ENCODE measurements around the gene COPZ1. TPM values are rescaled to one million over a fixed set of nuclear protein-coding genes. Genes with fewer than 3 reads are reported as not detected.

The COPZ1 gene
- polyA plus RNA-seq, 1 donor, result 193 TPM

DNA sequence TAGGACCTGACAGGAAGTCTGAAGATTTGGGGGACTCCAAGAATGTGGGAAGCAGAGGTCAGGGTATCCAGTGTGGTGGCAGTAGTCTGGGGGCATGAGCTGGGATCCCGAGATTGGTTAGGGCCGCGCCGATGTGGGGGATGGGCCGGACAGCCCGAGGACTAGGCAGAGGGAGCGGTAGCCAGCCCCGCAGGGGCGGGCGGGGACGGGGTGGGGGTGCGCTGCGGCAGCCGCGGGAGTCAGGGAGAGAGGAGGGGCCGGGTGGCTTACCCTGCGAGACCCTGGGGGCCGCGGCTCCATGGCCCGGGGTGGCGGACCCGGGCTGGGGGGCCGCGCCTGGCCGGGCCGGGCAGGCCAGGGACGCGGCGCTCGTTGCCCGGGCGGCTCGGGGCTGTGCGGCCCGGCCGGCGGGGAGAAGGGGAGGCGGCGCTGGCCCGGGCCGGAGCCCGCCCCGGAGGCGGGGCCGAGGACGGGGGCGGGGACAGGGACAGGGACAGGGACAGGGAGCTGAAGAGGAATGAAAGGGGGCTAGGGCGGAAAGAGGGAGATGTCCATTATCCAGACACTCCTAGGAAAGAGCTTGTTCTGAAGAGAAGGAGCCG lies 54.0 kb downstream of the COPZ1 start:
- Histone ChIP-seq H3K27ac (ENCODE audit: low read length) (no peak overlapping the region), H3K4me3 (ENCODE audit: low read length) (peak overlapping the region; percentile 21), H3K4me1 (ENCODE audit: control insufficient read depth, insufficient read depth, low read length) (peaks cover 5% of the 10 kb centered on the region), H3K27me3 (ENCODE audit: control insufficient read depth, insufficient read depth, low read length) (peaks cover 9% of the 10 kb centered on the region), H3K36me3 (ENCODE audit: control insufficient read depth, insufficient read depth, low read length) (no peaks in the 10 kb centered on the region), H3K9me3 (ENCODE audit: control insufficient read depth, low read depth, low read length) (no peaks in the 10 kb centered on the region)
- DNase-seq, result peak in 1 of 2 donors; percentile 57
- no CpG with 5 or more reads among the region's 49 CpGs for WGBS (ENCODE audit: insufficient coverage, low lambda C conversion rate)

- peak overlapping the region; percentile 21 for H3K4me3 ChIP-seq (ENCODE audit: low read length)
- H3K9me3 ChIP-seq (ENCODE audit: control insufficient read depth, low read depth, low read length), result no peaks in the 10 kb centered on the region
- H3K36me3 ChIP-seq (ENCODE audit: control insufficient read depth, insufficient read depth, low read length), result no peaks in the 10 kb centered on the region
- peaks cover 5% of the 10 kb centered on the region for H3K4me1 ChIP-seq (ENCODE audit: control insufficient read depth, insufficient read depth, low read length)
- DNase-seq, result peak; percentile 71 to 74
- H3K27ac ChIP-seq (ENCODE audit: low read length), result no peak overlapping the region
- peaks cover 9% of the 10 kb centered on the region for H3K27me3 ChIP-seq (ENCODE audit: control insufficient read depth, insufficient read depth, low read length)
- WGBS (ENCODE audit: insufficient coverage, low lambda C conversion rate), result no CpG with 5 or more reads among the region's 19 CpGs
Observed at GRCh38 chr12:54379398-54380201, 54.7 kb downstream of the COPZ1 start.

GRCh38 chr12:54381136-54381535 lies 56.2 kb downstream of the COPZ1 start:
- Histone ChIP-seq H3K4me1 (ENCODE audit: control insufficient read depth, insufficient read depth, low read length) (peaks cover 5% of the 10 kb centered on the region), H3K27ac (ENCODE audit: low read length) (no peak overlapping the region), H3K36me3 (ENCODE audit: control insufficient read depth, insufficient read depth, low read length) (no peaks in the 10 kb centered on the region), H3K4me3 (ENCODE audit: low read length) (no peak overlapping the region), H3K27me3 (ENCODE audit: control insufficient read depth, insufficient read depth, low read length) (peaks cover 9% of the 10 kb centered on the region), H3K9me3 (ENCODE audit: control insufficient read depth, low read depth, low read length) (no peaks in the 10 kb centered on the region)
- DNase-seq, result no peak
- no CpG with 5 or more reads among the region's 4 CpGs for WGBS (ENCODE audit: insufficient coverage, low lambda C conversion rate)

DNA sequence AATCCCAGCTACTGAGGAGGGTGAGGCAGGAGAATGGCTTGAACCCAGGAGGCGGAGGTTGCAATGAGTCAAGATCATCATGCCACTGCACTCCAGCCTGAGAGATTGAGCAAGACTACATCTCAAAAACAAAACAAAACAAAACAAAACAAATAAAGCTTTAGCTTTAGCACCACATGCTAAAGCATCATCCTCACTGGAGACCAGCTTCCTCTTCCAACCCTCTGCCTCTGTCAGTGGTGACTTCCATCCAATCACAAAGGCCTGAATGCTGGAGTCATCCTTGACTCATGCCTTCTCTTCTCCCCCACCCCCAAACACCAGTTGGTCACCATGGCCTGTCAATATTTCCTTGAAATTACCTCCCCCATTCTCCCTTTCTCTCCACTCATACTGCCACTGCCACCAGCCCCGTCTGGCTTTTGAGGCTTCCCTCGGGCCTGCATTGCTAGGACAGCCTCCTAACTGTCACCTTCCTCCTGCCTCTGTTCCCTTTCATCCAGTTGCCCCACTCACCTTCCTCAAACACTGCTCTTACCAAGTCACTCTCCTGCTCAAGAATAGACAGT lies 58.2 kb downstream of the COPZ1 start:
- no CpG with 5 or more reads among the region's 3 CpGs for WGBS (ENCODE audit: insufficient coverage, low lambda C conversion rate)
- Histone ChIP-seq H3K4me1 (ENCODE audit: control insufficient read depth, insufficient read depth, low read length) (peaks cover 5% of the 10 kb centered on the region), H3K9me3 (ENCODE audit: control insufficient read depth, low read depth, low read length) (no peaks in the 10 kb centered on the region), H3K36me3 (ENCODE audit: control insufficient read depth, insufficient read depth, low read length) (no peaks in the 10 kb centered on the region), H3K4me3 (ENCODE audit: low read length) (no peak overlapping the region), H3K27ac (ENCODE audit: low read length) (no peak overlapping the region), H3K27me3 (ENCODE audit: control insufficient read depth, insufficient read depth, low read length) (peaks cover 5% of the 10 kb centered on the region)
- no peak for DNase-seq

DNA sequence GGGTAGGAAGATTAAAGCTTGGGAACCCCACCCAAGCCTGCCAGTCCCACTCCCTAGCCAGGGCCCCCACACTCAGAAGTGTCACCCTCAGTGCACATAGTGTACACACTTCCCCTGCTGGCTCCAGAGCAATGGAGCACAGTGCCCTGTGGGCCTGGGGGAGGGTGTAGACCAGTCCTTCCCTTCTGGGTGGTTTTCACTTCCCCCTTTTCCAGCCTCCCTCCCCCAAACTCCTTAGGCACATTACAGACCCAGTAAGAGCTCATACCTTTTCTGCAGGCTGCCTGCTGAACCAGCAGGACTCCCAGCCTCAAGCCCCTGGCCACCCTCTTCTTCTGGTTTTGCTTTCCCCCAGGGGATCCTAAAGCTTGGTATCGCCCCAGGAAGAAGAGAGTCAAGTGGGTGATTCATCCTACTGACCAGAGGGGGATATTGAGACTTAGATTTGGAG lies 59.7 kb downstream of the COPZ1 start, which contains the start of gene ZNF385A:
Gene ZNF385A (minus strand): TSS at position 143 of the 451 bp plus-strand sequence. CDS start 219 bp downstream, outside the sequence.
- WGBS (ENCODE audit: insufficient coverage, low lambda C conversion rate), result no CpG with 5 or more reads among the region's 1 CpG
- no peak for DNase-seq
- no peaks in the 10 kb centered on the region for H3K9me3 ChIP-seq (ENCODE audit: control insufficient read depth, low read depth, low read length)
- no peaks in the 10 kb centered on the region for H3K36me3 ChIP-seq (ENCODE audit: control insufficient read depth, insufficient read depth, low read length)
- H3K4me3 ChIP-seq (ENCODE audit: low read length), result no peak within 1 kb of the TSS
- H3K27ac ChIP-seq (ENCODE audit: low read length), result no peak within 1 kb of the TSS
- no peaks in the 10 kb centered on the region for H3K27me3 ChIP-seq (ENCODE audit: control insufficient read depth, insufficient read depth, low read length)
- H3K4me1 ChIP-seq (ENCODE audit: control insufficient read depth, insufficient read depth, low read length), result peaks cover 4% of the 10 kb centered on the region

DNA sequence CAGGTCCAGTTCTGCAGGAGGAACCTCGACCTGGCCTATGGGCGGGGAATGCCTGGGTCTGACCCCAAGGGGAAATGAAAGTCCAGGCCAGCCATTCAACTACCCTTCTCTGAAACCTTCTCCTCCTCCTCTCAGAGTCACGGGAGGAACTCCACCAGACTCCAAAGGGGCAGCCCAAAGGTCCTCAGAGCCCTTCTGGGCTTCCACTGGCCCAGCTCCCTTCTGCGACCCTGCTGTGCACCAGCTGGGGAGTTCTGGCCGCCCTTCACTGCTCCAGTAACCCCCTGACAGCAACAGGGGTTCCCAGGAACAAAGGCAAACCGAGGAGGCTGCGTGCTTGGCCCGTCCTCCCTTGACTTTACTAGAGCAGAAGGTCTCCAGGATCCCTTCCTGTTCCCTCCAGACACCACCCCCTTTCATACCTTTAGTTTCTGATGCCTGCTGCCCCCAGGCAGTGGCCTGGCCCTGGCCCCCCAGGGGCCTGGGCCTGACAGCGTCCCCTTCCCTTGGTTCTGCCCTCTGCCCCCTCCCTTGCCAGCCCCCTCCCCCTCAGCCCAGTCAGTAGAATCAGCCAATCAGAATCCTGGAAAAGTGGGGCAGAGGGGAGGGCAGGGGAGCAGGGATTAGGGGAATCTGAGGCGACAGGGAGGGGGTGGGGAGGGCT lies 60.5 kb downstream of the COPZ1 start:
- H3K9me3 ChIP-seq (ENCODE audit: control insufficient read depth, low read depth, low read length), result no peaks in the 10 kb centered on the region
- H3K27ac ChIP-seq (ENCODE audit: low read length), result no peak overlapping the region
- H3K36me3 ChIP-seq (ENCODE audit: control insufficient read depth, insufficient read depth, low read length), result no peaks in the 10 kb centered on the region
- H3K27me3 ChIP-seq (ENCODE audit: control insufficient read depth, insufficient read depth, low read length), result no peaks in the 10 kb centered on the region
- WGBS (ENCODE audit: insufficient coverage, low lambda C conversion rate), result 60% methylated on average over 1 of the region's 10 CpGs
- no peak for DNase-seq
- H3K4me1 ChIP-seq (ENCODE audit: control insufficient read depth, insufficient read depth, low read length), result peaks cover 4% of the 10 kb centered on the region
- H3K4me3 ChIP-seq (ENCODE audit: low read length), result no peak overlapping the region

DNA sequence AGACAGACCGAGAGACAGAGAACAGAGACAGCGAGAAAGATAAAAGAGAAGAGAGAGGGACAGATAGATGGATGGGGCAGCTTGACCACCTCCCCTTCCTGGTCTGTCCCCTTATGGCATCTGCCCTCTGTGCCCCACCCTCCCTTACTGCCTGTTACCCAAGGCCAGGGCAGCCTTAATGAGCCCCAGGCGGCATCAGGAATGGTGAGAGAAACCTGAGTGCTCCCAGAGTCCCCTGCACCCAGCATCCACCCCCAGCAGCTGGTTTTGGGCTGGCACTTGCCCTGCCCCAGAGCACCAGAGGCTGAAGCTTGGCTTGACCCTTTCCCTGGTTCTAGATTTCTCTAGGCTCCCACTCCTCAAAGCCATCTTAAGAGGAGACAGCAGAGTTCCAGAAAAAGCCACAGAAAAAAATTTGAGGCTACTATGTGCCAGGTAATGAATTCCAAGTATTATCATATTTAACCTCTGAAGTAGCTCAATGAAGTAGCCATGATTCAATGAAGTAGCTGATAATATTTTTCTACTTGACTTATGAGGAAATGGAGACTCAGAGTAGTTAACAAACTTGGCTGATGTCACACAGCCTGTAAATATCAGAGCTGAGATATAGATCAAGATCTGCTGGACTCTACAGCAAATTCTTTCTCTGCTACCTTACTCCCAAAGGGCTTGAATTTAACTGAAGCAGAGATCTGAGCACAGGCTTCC lies 61.6 kb downstream of the COPZ1 start:
- Histone ChIP-seq H3K9me3 (ENCODE audit: control insufficient read depth, low read depth, low read length) (no peaks in the 10 kb centered on the region), H3K36me3 (ENCODE audit: control insufficient read depth, insufficient read depth, low read length) (no peaks in the 10 kb centered on the region), H3K4me3 (ENCODE audit: low read length) (no peak overlapping the region), H3K27ac (ENCODE audit: low read length) (no peak overlapping the region), H3K27me3 (ENCODE audit: control insufficient read depth, insufficient read depth, low read length) (no peaks in the 10 kb centered on the region), H3K4me1 (ENCODE audit: control insufficient read depth, insufficient read depth, low read length) (peaks cover 8% of the 10 kb centered on the region)
- DNase-seq, result no peak
- no CpG with 5 or more reads among the region's 3 CpGs for WGBS (ENCODE audit: insufficient coverage, low lambda C conversion rate)

DNA sequence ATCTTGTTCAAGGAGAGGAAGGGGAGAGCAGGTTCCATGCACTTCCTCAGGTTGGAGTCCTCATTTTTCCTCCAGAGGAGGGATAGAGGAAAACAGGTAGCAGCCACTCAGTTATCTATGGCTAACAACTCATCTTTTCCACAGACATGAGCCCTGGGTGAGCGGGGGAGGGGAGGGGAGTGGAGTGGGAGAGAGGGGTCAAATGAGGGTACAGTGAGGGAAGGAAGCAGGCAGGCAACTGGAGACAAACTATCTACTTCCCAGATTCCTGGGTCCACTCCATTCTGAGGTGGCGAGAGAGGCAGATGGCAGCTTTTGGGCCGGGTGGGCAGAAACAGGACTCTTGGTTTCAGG lies 62.2 kb downstream of the COPZ1 start:
- H3K27me3 ChIP-seq (ENCODE audit: control insufficient read depth, insufficient read depth, low read length), result peaks cover 4% of the 10 kb centered on the region
- WGBS (ENCODE audit: insufficient coverage, low lambda C conversion rate), result no CpG with 5 or more reads among the region's 3 CpGs
- DNase-seq, result no peak
- no peaks in the 10 kb centered on the region for H3K9me3 ChIP-seq (ENCODE audit: control insufficient read depth, low read depth, low read length)
- no peak overlapping the region for H3K27ac ChIP-seq (ENCODE audit: low read length)
- no peaks in the 10 kb centered on the region for H3K36me3 ChIP-seq (ENCODE audit: control insufficient read depth, insufficient read depth, low read length)
- peaks cover 12% of the 10 kb centered on the region for H3K4me1 ChIP-seq (ENCODE audit: control insufficient read depth, insufficient read depth, low read length)
- no peak overlapping the region for H3K4me3 ChIP-seq (ENCODE audit: low read length)

GRCh38 chr12:54388237-54389133 lies 63.6 kb downstream of the COPZ1 start:
- no peak overlapping the region for H3K27ac ChIP-seq (ENCODE audit: low read length)
- peaks cover 12% of the 10 kb centered on the region for H3K4me1 ChIP-seq (ENCODE audit: control insufficient read depth, insufficient read depth, low read length)
- peaks cover 12% of the 10 kb centered on the region for H3K27me3 ChIP-seq (ENCODE audit: control insufficient read depth, insufficient read depth, low read length)

More at GRCh38 chr12:54388237-54389133, 63.6 kb downstream of the COPZ1 start:
- WGBS (ENCODE audit: insufficient coverage, low lambda C conversion rate), result no CpG with 5 or more reads among the region's 4 CpGs
- no peaks in the 10 kb centered on the region for H3K9me3 ChIP-seq (ENCODE audit: control insufficient read depth, low read depth, low read length)
- H3K36me3 ChIP-seq (ENCODE audit: control insufficient read depth, insufficient read depth, low read length), result no peaks in the 10 kb centered on the region
- H3K4me3 ChIP-seq (ENCODE audit: low read length), result no peak overlapping the region
- no peak for DNase-seq
